Middle frontal gyrus (tissue), 1 donor: ENCODE measurements around the gene SLC39A2.
A peak's percentile ranks its signal among the peaks of the same experiment; 100 is the strongest.
"Not testable (repeated sequence)": the region's sequence is repeated elsewhere in the genome, so short reads cannot be mapped to it uniquely, and the experiment has no call there.

Experiments used
- DNase-seq: peaks from one replicate; pipeline ENCODE4 v3.0.0-alpha.2; 2015; ENCODE audit warnings: low spot score; ENCODE audit errors: extremely low spot score

Gene SLC39A2

GRCh38 chr14:21025371-21026273 lies 26.5 kb downstream of the SLC39A2 start:
- DNase-seq: peak; percentile 46

- peak; percentile 55 for DNase-seq
Observed at GRCh38 chr14:21026274-21026987, 27.3 kb downstream of the SLC39A2 start.

- no peak for DNase-seq
Observed at GRCh38 chr14:21026988-21027315, 27.9 kb downstream of the SLC39A2 start.

GRCh38 chr14:21029917-21030316 lies 30.8 kb downstream of the SLC39A2 start, which contains the start of gene TPPP2:
TPPP2 (plus strand) TSS chr14:21030217; CDS start chr14:21030582, 365 bp downstream.
- no peak for DNase-seq

GRCh38 chr14:21030531-21030930 lies 31.4 kb downstream of the SLC39A2 start:
- DNase-seq: no peak

- DNase-seq: no peak
Observed at GRCh38 chr14:21032326-21033132, 33.4 kb downstream of the SLC39A2 start.

- DNase-seq: no peak
Observed at GRCh38 chr14:21033133-21033698, 34.1 kb downstream of the SLC39A2 start.

GRCh38 chr14:21034707-21035106 lies 35.6 kb downstream of the SLC39A2 start, which contains the start of gene RNASE13:
RNASE13 (minus strand) TSS chr14:21034807; CDS start chr14:21034288, 519 bp downstream.
- no peak for DNase-seq

- no peak for DNase-seq
Observed at GRCh38 chr14:21036751-21037150, 37.7 kb downstream of the SLC39A2 start.

GRCh38 chr14:21037156-21037555 lies 38.1 kb downstream of the SLC39A2 start:
- no peak for DNase-seq

- peak; percentile 42 for DNase-seq
Observed at GRCh38 chr14:21038441-21039422, 39.6 kb downstream of the SLC39A2 start.

GRCh38 chr14:21039585-21040369 lies 40.7 kb downstream of the SLC39A2 start:
- DNase-seq: peak; percentile 44

- DNase-seq: no peak
Observed at GRCh38 chr14:21040370-21040925, 41.4 kb downstream of the SLC39A2 start.

GRCh38 chr14:21040941-21041340 lies 41.8 kb downstream of the SLC39A2 start:
- not testable (repeated sequence) for DNase-seq

- DNase-seq: no peak
Observed at GRCh38 chr14:21041676-21042433, 42.8 kb downstream of the SLC39A2 start, which contains the start of gene RNASE7. RNASE7 (plus strand) TSS chr14:21042362; CDS start chr14:21042993, 631 bp downstream.

GRCh38 chr14:21042918-21043317 lies 43.8 kb downstream of the SLC39A2 start:
- DNase-seq: no peak

GRCh38 chr14:21043387-21043973 lies 44.4 kb downstream of the SLC39A2 start:
- DNase-seq: no peak
